Endothelial cell of hepatic sinusoid (primary cell): ENCODE data around the gene CYGB.

Experiments used
- in situ Hi-C: cut with HindIII; loops from 2 replicates; pipeline ENCODE4 v1.10.0; 2017; ENCODE audit warnings: low sequenced_read_pairs

Gene CYGB

DNA sequence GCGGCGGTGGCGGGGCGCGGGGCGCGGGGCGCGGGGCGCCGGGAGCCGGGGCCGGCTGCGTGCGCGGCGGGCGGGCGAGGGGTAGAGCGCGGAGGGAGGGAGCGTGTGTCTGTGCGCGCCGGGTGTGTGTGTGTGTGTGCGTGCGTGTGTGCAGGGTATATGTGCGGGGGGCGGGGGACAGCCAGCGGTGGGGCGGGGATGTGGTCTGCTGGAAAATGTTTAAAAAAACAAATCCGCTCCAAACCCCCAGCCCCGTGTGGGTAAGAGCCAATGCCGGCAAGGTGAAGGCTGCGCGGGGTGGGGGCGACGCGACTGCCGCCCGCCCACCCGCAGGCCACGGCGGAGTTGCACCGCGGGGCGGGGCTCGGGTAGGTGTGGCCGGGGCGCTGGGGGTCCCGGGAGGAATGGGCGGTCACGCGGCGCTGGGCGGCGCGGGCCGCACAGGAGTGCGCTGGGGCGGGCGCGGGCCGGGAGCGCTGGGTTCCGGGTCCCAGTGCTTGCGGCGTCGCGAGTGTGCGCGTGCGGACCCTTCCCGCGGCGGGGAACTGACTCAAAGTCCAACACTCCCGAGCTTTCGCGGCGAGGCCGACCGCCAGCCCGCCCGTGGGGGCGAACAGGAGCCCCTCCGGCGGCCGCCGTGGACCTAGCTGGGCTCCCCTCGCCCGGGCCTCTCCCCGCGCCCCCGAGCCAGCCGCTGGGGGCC is at the start of gene CYGB:
CYGB (minus strand) TSS at position 132 of the 703 bp plus-strand sequence. CDS start 167 bp downstream, outside the sequence.
- in situ Hi-C loops: no loop called here

GRCh38 chr17:76586741-76587487 is 49.4 kb upstream of the CYGB start:
- in situ Hi-C loops: no loop called here

DNA sequence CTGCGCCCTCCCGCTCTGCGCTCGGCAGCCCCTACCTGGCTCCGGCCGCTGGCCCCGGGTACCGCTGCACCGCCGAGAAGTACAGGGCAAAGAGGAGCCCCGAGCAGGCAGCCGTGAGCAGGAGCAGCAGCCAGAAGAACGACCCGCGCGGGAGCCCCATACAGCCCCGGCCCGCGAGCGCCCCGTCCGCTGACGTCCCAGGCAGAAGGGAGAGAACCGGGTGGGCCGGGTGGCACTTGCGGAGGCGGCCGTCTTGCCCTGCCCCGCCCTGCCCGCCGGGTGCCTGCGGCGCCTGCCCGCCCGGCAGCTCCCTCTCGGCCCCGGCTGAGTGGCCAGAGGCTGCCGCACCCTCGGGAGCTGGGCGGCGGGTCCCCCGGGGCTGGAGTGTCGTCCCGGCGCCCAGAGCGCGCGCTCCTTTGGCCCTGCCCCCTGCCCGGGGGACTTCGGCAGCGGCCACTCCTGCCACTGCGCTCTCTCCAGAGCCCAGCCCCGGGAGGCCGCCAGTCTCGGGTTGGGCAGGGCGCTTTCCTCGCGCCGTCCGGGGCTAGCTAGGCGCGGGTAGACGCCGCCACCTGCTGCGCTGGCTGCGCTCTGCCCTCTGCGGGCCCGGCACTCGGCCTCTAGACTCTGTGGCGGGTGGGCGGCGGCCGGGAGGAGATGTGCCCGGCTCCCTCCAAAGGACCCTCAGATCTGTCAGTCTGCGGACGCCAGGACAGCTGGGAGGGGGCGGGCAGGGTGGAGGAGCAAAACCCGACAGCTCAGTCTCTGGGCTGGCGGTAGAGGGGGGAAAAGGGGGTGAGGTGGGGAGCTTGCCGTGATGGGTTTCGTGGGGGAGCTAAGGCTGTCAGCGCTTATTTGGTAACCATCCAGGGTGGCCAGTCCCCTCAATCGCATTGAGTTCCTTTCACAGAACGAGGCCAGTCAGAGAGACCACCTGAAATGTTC is 48.4 kb upstream of the CYGB start, which contains the start of gene ST6GALNAC2:
ST6GALNAC2 (minus strand) TSS at position 212 of the 945 bp plus-strand sequence; CDS start at position 160, 52 bp downstream.
- in situ Hi-C loops: no loop called here

DNA sequence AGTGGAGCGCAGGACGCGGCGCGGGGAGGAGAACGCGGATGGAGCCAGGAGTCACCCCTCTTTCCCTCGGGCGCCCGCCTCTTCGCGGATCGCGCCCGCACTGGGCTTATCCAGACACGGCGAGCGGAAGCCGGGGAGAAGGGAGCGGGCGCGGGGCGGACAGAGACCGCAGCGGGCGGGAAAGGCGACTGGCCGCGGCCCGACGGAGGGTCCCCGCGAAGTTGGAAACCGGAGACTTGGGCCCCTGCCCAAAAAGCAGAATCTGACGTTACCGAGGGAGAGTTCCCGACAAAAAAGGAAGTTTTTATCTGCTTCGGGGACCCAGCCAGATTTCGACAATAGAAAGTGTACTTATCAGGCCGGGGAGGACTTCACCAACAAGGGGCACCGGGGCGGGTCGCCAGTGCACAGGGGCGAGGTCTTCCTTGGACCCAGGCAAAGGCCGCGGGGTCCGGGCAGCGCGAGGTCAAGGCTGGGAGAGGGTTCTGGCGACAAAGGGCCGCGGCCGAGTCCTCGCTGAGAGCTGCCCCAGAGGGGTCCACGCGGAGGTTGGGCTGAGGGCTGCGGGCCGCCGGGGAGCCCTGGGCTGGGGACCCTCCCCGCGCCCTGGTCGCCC is 47.6 kb upstream of the CYGB start:
- in situ Hi-C loops: no loop called here

DNA sequence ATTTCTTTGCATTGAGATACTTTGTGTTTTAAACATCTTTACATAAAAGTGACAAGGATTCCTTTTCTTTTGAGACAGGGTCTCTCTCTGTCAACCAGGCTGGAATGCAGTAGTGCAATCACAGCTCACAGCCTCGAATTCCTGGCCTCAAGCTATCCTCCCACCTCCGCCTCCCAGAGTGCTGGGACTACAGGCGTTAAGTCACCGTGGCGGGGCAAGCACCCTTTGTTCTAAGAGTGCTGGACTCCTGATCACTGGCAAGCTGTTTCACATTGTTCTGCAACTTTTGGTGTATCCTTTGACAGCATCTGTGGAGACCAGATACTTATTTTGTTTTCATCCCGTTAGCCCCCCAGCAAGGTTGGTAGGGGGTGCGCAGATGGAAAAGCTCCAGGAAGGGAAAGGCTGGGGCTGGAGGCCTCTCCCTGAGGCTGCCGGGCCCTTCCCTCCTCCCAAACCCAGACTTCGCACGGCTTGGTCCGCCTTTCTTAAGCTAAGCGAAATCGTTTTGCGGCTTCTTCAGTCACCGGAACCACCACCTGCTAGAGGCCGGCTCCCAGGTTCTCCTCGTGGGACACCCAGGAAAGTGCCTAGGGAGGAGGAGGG is 47.0 kb upstream of the CYGB start:
- in situ Hi-C loops: no loop called here

DNA sequence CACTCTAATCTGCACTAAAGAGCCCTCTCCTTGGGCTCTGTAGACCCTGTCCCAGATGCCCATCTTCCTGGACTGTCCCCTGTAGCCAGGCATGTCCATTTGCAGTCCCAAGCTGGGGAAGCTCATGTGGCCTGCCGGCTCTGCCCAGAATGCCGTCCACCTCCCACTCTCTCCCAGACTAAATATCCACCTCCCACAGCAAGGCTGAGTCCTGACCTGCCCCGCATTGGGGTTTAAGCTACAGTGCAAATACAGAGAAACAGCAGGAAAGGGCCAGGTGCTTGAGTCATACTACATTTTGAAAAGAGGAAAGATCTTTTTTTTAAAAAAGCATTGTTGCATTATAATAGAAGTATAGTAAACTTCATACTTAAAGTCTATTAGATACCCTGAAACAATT is 45.2 kb upstream of the CYGB start:
- in situ Hi-C loops: no loop called here

DNA sequence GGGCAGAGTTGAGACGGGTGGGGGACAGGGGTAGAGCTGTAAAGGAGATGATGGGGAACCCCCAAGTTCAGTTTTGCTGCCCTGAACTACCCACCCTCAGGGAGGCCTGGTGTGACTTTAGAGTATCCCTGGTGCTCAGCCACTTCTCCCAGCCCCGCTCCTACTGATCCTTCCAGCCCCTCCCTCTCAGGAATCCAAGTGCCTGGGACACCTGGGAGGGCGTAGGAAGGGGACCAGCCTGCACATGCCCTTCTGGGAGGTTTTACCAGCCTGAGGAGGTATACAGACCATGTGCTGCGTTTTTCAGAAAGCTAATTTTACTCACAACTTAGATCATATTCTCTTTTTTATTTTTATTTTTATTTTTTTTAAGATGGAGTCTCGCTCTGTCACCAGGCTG is 44.0 kb upstream of the CYGB start:
- in situ Hi-C loops: no loop called here

GRCh38 chr17:76579281-76579680 is 41.8 kb upstream of the CYGB start:
- in situ Hi-C loops: loop anchor here (10.0 kb wide), 2 partner anchors 66 to 136 kb away; partner anchors contain the start of genes MXRA7 and ST6GALNAC1

- in situ Hi-C loops: loop anchor here (10.0 kb wide), 2 partner anchors 66 to 136 kb away; partner anchors contain the start of genes MXRA7 and ST6GALNAC1
Measured at GRCh38 chr17:76578376-76578775, 40.9 kb upstream of the CYGB start.

DNA sequence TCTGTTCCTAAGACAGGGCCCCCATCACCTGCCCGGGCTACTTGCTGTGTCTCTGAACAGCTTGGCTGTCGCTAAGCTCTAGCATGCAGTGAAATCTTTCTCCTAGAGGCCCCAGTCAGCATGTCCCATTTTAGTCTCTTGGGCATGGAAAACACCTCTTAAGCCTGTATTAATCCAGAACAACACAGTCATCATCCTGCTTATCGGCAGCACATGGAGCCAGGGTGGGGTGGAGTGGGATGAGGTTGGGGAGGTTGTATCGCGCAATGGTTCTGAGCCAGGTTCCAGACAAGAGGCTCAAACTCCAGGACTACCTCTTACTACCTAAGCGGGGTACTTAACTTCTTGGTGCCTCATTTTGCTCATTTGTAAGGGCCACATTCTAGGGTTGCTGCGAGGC is 40.4 kb upstream of the CYGB start:
- in situ Hi-C loops: loop anchor here (10.0 kb wide), 2 partner anchors 67 to 137 kb away; partner anchors contain the start of genes MXRA7 and ST6GALNAC1

DNA sequence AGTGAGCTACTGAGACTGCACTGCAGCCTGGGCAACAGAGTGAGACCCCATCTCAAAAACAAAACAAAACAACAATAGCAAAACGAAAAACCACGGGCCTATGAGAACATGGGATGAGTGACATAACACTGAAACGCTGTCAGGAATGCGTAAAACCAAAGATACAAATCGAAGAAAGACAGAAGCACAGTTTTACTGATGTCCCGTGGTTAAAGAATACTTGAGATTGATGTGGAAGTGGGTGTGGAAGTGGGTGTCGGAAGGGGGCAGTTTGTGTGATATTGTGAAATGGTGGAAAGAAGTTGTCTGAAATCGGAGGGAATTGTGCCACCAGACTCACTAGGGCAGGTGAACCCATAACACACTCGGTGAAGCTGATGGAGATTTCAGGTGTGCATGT is 38.7 kb upstream of the CYGB start:
- in situ Hi-C loops: loop anchor here (10.0 kb wide), 2 partner anchors 69 to 139 kb away; partner anchors contain the start of genes MXRA7 and ST6GALNAC1

DNA sequence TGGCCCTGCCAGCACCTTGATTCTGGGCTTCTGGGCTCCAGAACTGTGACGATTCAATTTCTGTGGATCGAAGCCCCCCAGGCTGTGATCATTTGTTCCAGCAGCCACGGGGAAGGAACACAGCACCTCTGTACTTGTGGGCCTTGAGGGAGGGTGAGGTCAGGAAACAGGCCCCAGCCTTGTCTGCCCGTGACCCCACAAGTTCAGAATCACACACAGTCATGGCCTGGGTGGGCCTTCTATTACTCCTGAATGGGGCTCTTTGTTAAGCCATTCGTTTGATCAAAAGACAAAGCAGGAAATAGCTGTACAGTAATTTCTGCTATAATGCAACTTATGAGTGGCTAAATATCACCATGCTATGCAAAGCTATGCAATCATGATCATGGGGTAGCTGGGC is 38.1 kb upstream of the CYGB start:
- in situ Hi-C loops: loop anchor here (10.0 kb wide), 2 partner anchors 69 to 139 kb away; partner anchors contain the start of genes MXRA7 and ST6GALNAC1

GRCh38 chr17:76574166-76574565 is 36.7 kb upstream of the CYGB start:
- in situ Hi-C loops: loop anchor here (5.0 to 10.0 kb wide), 3 partner anchors 33 to 141 kb away; partner anchors contain the start of genes MXRA7 and ST6GALNAC1

GRCh38 chr17:76573096-76573495 is 35.6 kb upstream of the CYGB start:
- in situ Hi-C loops: loop anchor here (5.0 to 10.0 kb wide), 3 partner anchors 34 to 142 kb away; partner anchors contain the start of genes MXRA7 and ST6GALNAC1

DNA sequence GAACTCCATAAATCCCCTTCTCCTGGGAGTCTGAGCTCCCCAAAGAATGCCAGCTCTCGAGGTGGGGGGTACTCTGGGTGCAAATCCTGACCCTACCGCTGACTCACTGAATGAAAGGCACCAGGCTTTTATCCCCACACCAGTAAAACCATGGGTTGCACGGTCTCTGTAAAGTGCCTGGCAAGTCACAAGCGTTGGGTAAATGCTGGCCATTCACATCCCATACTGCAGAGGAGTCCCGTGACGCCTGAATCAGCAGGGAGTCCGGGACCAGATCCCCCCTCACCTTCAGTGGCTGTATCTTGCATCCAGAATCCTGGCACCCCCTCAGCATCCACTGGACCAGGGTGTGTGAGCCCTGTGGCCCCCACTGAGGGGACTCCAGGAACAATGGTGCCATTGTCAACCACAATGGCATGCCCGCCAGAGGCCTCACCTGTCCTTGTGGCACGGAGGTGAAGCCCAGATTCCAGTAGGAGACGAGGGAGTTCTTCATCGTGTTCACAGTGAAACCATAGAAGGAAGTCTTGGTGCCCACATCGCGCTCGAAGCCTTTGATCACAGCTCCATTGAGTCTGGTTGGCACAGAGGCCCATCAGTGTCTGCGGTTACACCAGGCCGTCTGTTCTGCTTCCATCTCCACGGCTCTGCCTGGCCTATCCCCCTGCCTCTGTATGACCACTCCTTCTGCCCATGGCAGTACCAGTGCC is 34.8 kb upstream of the CYGB start:
- in situ Hi-C loops: loop anchor here (5.0 to 10.0 kb wide), 3 partner anchors 35 to 142 kb away; partner anchors contain the start of genes MXRA7 and ST6GALNAC1

DNA sequence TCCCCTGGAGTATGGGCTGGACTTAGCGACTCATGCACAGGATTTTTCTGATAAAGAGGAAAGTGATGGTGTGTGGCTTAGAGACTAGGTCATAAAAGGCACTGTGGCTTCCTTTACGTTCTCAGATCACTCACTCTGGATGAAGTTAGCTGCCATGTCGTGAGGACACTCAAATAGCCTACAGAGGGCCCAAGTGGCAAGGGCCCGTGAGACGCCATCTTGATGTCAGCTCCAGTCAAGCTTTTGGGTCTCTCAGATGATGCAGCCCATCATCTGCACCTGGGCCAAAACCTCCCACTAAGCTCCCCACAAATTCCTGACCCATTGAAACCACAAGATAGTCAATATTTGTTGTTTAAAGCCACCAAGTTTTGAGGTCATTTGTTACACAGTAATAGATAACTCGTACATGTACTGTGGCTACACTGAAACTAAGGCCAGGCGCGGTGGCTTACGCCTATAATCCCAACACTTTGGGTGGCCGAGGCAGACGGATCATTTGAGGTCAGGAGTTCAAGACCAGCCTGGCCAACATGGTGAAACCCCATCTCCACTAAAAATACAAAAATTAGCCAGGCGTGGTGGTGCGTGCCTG is 33.5 kb upstream of the CYGB start:
- in situ Hi-C loops: loop anchor here (5.0 to 10.0 kb wide), 3 partner anchors 36 to 144 kb away; partner anchors contain the start of genes MXRA7 and ST6GALNAC1

- in situ Hi-C loops: loop anchor here (5.0 to 10.0 kb wide), 3 partner anchors 37 to 144 kb away; partner anchors contain the start of genes MXRA7 and ST6GALNAC1
Measured at GRCh38 chr17:76570457-76570856, 32.9 kb upstream of the CYGB start.
